ENCODE measurements around the gene PAPPA2. TPM values are rescaled to one million over a fixed set of nuclear protein-coding genes. Genes with fewer than 3 reads are reported as not detected.
A peak's percentile ranks its signal among the peaks of the same experiment; 100 is the strongest.

Gene PAPPA2
- total and polyA plus RNA-seq, 7 donors: 0.05 to 1.1 (median 0.06) TPM; not detected in 2

GRCh38 chr1:176682830-176683535 lies 220.0 kb downstream of the PAPPA2 start:
- 51 to 58% (median 53%) methylated on average over 3 of the region's 3 CpGs for whole genome bisulfite sequencing, 3 donors
- DNase-seq (no peak), ATAC-seq (no peak)
- H3K27ac ChIP-seq: no peak overlapping the region
- intact Hi-C loops (cut with DNase I): no loop called here
- no peaks in the 10 kb centered on the region for H3K9me3 ChIP-seq
- TF ChIP-seq, protein P1, sequence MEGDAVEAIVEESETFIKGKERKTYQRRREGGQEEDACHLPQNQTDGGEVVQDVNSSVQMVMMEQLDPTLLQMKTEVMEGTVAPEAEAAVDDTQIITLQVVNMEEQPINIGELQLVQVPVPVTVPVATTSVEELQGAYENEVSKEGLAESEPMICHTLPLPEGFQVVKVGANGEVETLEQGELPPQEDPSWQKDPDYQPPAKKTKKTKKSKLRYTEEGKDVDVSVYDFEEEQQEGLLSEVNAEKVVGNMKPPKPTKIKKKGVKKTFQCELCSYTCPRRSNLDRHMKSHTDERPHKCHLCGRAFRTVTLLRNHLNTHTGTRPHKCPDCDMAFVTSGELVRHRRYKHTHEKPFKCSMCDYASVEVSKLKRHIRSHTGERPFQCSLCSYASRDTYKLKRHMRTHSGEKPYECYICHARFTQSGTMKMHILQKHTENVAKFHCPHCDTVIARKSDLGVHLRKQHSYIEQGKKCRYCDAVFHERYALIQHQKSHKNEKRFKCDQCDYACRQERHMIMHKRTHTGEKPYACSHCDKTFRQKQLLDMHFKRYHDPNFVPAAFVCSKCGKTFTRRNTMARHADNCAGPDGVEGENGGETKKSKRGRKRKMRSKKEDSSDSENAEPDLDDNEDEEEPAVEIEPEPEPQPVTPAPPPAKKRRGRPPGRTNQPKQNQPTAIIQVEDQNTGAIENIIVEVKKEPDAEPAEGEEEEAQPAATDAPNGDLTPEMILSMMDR (IDR thresholded peaks at IDR 0.05): no peak
- no peak overlapping the region for H3K4me3 ChIP-seq
- H3K36me3 ChIP-seq (ENCODE audit: insufficient read depth in 1 of 2, low read depth in 1 of 2): no peaks in the 10 kb centered on the region
- H3K27me3 ChIP-seq (ENCODE audit: insufficient read depth in 3 of 3, low read length in 2 of 3): no peaks in the 10 kb centered on the region
- H3K4me1 ChIP-seq: no peaks in the 10 kb centered on the region

DNA sequence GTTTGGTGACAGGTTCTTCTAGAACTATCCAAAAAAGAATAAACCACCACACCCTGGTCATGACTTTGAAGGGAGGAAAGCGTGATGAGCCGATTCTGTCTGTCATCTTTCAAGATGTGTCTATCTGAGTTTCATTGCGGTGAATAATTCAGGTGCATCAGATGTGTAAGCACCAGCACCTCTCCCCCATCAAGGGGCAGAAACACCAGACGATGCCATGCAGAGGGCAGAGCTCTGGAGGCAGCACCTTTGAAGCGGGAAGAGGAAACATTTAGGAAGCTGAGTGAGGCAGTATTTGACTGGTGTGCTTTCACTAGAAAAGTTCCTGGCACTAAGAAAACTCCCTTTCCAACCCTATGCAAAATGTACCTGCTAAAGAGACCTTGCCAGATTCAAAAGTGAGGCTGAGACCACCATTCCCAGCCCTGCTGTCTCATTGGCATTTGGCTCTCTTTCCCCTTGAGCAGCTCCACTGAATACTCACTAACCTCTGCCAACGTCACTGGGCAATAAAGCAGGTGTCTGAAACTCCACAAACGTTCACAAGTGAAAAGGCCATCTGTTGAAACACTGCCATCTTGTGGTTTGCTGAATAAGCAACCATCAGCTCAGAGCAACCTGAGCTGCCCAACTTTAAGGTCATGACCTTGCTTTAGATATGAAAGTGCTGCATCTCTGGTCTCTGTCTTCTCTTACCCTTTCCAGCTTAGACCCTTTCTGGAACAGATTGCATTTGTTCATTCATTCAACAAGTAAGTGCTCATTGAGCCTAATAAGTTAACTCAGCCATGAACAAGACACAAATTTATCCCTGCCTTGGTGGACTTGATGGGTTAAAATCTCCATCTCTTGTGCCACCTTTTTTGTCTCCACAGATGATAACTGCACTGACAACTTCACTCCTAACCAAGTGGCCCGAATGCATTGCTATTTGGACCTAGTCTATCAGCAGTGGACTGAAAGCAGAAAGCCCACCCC lies 228.6 kb downstream of the PAPPA2 start:
- H3K4me3 ChIP-seq: no peak overlapping the region
- no peaks in the 10 kb centered on the region for H3K36me3 ChIP-seq (ENCODE audit: insufficient read depth in 1 of 2, low read depth in 1 of 2)
- TF ChIP-seq, protein P1 (IDR thresholded peaks at IDR 0.05): peak; percentile 65
- H3K27me3 ChIP-seq (ENCODE audit: insufficient read depth in 3 of 3, low read length in 2 of 3): no peaks in the 10 kb centered on the region
- H3K9me3 ChIP-seq: no peaks in the 10 kb centered on the region
- no peak for DNase-seq
- ATAC-seq: peak; percentile 67 to 82 (median 76)
- WGBS, 3 donors: 46 to 52% (median 48%) methylated on average over 8 of the region's 8 CpGs
- intact Hi-C loops (cut with DNase I): loop anchor here (1.0 to 5.0 kb wide), 4 partner anchors 31 to 134 kb away; no protein-coding TSS in a partner anchor
- H3K27ac ChIP-seq: peak overlapping the region; percentile 81
- peaks cover 44% of the 10 kb centered on the region for H3K4me1 ChIP-seq

DNA sequence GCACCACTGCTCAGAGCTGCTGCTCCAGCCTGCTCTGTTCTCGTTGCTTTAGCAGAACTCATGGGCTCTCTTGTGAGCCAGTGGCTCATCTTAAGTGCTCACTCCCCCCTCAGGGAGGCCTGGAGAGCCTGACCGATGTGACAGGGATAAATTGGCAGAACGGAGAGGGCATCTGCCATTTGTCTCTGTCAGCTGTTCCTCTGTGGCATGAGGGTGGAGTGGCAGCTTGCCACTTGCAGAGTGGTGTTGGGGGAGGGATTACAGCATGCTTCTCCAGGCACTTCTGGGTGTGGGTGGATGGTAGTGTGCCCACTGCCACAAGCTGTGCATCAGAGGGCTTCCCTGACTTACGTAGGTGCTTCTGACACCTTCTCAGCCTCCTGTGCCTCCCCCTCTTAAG lies 229.5 kb downstream of the PAPPA2 start:
- H3K27me3 ChIP-seq (ENCODE audit: insufficient read depth in 3 of 3, low read length in 2 of 3): no peaks in the 10 kb centered on the region
- ATAC-seq: peak; percentile 87 to 88 (median 88)
- H3K36me3 ChIP-seq (ENCODE audit: insufficient read depth in 1 of 2, low read depth in 1 of 2): no peaks in the 10 kb centered on the region
- WGBS, 3 donors: 22 to 28% (median 27%) methylated on average over 4 of the region's 4 CpGs
- TF ChIP-seq, protein P1 (IDR thresholded peaks at IDR 0.05): no peak
- H3K9me3 ChIP-seq: no peaks in the 10 kb centered on the region
- peak overlapping the region; percentile 81 for H3K27ac ChIP-seq
- intact Hi-C loops (cut with DNase I): loop anchor here (1.0 to 5.0 kb wide), 3 partner anchors 36 to 135 kb away; no protein-coding TSS in a partner anchor
- DNase-seq: peak; percentile 62 to 73
- peaks cover 51% of the 10 kb centered on the region for H3K4me1 ChIP-seq
- H3K4me3 ChIP-seq: no peak overlapping the region

DNA sequence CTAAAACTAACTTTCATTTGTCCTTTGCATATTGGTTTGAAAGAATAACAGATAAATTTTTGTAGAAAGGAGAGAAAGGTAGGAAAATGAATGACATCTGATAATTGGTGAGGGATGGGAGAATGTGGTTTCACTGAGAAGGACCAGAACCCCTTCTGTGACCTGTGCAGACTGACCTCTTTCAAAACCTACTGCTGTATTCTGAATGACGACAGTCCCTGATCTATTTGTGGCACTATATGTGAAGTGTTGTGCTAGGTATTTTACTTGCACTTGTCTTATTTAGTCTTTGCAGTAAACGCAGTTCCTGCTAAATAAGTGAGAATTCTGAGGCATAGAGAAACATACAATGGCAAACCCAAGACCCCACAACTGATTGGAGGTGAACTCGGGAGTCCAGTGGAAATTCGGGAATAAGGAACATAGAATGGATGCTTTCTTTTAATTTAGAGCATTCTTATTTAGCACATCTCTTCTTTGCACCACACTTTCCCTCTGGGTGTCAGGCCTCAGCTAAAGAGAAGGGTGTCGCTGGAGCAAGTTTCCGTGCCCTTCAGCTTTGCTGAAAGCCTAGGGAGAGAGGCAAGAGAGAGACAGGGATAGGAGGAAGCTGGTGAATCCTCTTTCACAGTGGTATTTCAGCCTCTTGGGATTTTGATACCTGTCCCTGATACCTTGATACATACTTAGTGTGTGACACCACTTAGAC lies 230.2 kb downstream of the PAPPA2 start:
- DNase-seq (no peak), ATAC-seq (no peak)
- Histone ChIP-seq H3K27me3 (ENCODE audit: insufficient read depth in 3 of 3, low read length in 2 of 3) (no peaks in the 10 kb centered on the region), H3K4me1 (peaks cover 51% of the 10 kb centered on the region), H3K9me3 (no peaks in the 10 kb centered on the region), H3K27ac (peak overlapping the region; percentile 81), H3K4me3 (no peak overlapping the region), H3K36me3 (ENCODE audit: insufficient read depth in 1 of 2, low read depth in 1 of 2) (no peaks in the 10 kb centered on the region)
- TF ChIP-seq, protein P1 (IDR thresholded peaks at IDR 0.05): no peak
- WGBS, 3 donors: 70 to 72% (median 70%) methylated on average over 6 of the region's 6 CpGs
- intact Hi-C loops (cut with DNase I): loop anchor here (1.0 to 5.0 kb wide), 3 partner anchors 37 to 136 kb away; no protein-coding TSS in a partner anchor
